Rectal smooth muscle tissue (tissue), 1 donor: ENCODE data around the gene RIPK1.
"Not testable (repeated sequence)": the region's sequence is repeated elsewhere in the genome, so short reads cannot be mapped to it uniquely, and the experiment has no call there.

ENCODE experiments used
- H3K27ac ChIP-seq: one replicate; pipeline ENCODE4 v1.7.0; 2013; ENCODE audit warnings: low read depth, low read length, inconsistent platforms
- H3K27me3 ChIP-seq: one replicate; pipeline ENCODE4 v1.7.0; 2013; ENCODE audit warnings: low read length; ENCODE audit not compliant: control insufficient read depth, insufficient read depth
- H3K36me3 ChIP-seq: one replicate; pipeline ENCODE4 v1.7.0; 2013; ENCODE audit warnings: low read length; ENCODE audit not compliant: control insufficient read depth, insufficient read depth
- H3K4me1 ChIP-seq: one replicate; pipeline ENCODE4 v1.7.0; 2013; ENCODE audit warnings: low read length; ENCODE audit not compliant: control insufficient read depth, insufficient read depth
- H3K4me3 ChIP-seq: one replicate; pipeline ENCODE4 v1.7.0; 2013; ENCODE audit warnings: low read length
- H3K9ac ChIP-seq: one replicate; pipeline ENCODE4 v1.7.0; 2013; ENCODE audit warnings: low read length

RIPK1 gene

DNA sequence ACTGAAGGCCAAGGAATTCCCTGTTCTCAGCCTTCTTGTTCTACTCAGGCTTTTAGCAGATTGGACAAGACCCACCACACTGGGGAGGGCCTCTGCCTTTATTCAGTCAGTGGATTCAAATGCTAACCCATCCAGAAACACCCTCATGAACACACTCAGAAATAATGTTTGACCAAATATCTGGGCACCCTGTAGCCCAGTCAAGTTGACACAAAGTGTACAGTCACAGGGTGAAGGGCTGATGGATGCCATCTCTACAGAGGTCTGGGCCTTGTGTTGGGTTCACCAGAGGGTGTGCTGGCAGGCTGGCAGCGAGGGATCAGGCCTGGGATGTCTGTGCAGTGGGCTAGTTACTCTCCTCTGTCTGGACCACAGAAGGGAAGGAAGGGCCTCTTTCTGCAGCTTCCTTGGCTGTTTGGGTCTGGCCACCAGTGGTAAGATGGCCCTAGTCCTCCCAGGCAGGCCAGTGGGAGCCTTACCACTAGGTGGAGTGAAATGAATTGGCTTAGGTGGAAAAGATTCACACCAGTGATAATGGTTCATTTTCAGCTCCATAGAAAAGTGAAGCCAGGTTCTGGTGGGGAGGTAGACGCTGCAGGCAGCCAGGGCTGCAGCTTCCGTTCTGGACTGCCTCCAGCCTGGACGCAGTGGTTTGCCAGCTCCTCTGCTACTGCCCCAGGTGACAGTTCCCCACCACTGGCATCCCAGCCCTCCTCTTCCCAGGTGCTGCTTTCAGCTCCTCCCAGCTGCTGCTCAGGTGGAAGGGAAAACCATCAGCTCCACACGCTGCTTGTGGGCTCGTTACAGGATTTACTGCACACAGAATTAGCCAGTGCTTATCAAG lies 79.8 kb downstream of the RIPK1 start:
- H3K4me3 ChIP-seq = no peak overlapping the region
- H3K27ac ChIP-seq = no peak overlapping the region
- H3K27me3 ChIP-seq = no peaks in the 10 kb centered on the region
- H3K4me1 ChIP-seq = no peaks in the 10 kb centered on the region
- H3K36me3 ChIP-seq = peaks cover 10% of the 10 kb centered on the region
- no peak overlapping the region for H3K9ac ChIP-seq

DNA sequence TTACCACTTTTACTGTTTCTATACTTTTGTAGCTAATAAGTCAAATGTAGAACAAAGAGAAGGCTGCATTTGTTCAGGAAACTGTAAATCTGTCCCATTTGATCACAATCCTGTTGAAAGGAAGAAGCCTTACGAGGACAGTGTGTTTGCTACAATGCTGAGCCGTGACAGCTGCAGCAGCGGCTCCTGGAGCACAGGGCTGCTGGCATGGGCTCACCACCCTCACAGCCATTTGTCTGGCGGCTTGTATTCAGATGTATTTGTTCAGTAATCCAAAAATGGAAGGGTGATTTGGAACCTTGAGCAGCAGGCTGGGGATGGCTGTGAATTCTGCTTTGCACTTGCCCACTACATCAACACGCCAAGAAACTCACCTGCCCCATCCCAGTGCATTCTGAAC lies 83.4 kb downstream of the RIPK1 start:
- H3K27me3 ChIP-seq = no peaks in the 10 kb centered on the region
- no peaks in the 10 kb centered on the region for H3K4me1 ChIP-seq
- H3K36me3 ChIP-seq = peaks cover 10% of the 10 kb centered on the region
- H3K27ac ChIP-seq = no peak overlapping the region
- no peak overlapping the region for H3K9ac ChIP-seq
- H3K4me3 ChIP-seq = no peak overlapping the region

DNA sequence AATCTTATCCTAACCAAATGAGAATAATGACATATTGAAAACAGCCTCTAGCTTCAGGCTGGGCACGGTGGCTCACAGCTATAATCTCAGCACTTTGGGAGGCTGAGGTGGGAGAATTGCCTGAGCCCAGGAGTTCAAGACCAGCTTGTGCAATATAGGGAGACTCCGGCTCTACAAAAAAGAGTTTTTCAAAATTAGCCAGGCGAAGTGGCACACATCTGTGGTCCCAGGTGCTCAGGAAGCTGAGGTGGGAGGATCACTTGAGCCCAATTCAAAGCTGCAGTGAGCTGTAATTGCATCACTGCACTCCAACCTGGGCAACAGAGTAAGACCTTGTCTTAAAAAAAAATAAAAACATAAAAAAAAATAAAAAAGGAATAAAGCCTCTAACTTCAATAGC lies 84.4 kb downstream of the RIPK1 start:
- Histone ChIP-seq H3K27ac (no peak overlapping the region), H3K36me3 (peaks cover 8% of the 10 kb centered on the region), H3K9ac (no peak overlapping the region)

DNA sequence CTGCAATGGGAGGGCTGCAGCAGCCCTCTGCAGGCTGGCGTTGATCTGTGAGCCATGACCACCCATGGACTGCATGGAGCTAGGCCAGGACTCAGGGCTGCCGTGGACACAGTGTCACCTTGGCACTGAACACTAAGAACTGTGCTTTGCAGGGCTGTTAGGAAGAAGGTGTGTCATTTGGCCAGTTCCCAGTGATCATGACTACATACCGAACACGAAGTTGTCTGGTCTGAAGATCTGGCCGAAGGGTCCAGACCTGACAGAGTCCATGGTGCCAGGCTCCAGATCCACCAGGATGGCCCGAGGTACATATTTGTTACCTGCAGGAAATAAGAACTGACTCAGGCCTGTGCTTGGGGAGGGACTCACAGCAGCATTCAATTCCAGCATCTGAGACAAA lies 87.1 kb downstream of the RIPK1 start:
- H3K27me3 ChIP-seq, H3K27ac ChIP-seq, H3K9ac ChIP-seq, H3K36me3 ChIP-seq, H3K4me1 ChIP-seq, H3K4me3 ChIP-seq: not testable (repeated sequence)

More for the DNA sequence above, 84.4 kb downstream of the RIPK1 start:
- H3K27me3 ChIP-seq = no peaks in the 10 kb centered on the region
- no peak overlapping the region for H3K4me3 ChIP-seq
- no peaks in the 10 kb centered on the region for H3K4me1 ChIP-seq

DNA sequence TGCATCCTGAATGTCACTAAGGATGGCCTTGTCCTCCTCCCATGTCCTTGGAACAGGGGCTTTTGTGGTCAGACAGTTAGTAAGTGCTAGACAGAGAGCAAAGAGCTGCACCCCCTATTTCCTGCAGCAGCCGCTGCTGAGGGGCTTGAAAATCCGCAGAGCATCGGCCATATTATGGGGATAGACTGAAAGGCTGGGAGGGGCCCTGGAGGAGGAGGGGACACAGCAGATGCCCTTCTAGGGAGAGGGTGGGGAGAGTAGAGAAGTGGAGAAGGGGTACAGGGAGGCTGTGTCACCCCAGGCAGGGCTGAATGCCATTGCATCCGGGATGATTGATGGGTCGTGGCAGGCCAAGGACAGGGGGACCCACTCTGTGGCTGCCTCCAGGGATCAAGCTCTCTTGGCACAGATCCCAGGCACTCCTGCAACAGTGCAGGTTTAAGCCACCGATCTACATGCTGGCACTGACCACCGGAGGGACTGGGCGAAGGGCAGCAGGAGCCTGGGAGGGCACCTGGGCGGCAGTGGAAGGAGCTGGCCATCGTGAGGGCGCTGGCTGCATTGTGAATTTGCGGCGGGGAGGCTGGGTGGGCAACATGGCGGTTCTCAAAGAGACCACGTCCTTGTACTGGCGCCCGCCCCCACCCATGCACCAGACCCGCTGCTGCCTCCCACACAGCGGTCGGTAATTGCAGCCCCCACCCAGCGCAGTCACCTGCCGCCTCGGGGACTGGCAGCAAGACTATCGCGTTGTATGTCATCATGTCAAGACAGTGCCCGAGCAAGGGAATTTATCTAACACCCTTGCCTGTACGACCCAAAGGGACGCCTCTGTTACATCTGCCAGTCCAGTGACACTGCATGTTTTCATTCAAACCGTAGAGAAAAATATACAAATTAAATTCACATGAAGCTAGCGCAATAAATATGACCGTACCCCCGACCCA lies 88.2 kb downstream of the RIPK1 start:
- H3K27me3 ChIP-seq, H3K36me3 ChIP-seq, H3K4me1 ChIP-seq: not testable (repeated sequence)
- peak overlapping the region; percentile 3 for H3K9ac ChIP-seq
- H3K4me3 ChIP-seq = peak overlapping the region; percentile 65
- peak overlapping the region; percentile 84 for H3K27ac ChIP-seq

DNA sequence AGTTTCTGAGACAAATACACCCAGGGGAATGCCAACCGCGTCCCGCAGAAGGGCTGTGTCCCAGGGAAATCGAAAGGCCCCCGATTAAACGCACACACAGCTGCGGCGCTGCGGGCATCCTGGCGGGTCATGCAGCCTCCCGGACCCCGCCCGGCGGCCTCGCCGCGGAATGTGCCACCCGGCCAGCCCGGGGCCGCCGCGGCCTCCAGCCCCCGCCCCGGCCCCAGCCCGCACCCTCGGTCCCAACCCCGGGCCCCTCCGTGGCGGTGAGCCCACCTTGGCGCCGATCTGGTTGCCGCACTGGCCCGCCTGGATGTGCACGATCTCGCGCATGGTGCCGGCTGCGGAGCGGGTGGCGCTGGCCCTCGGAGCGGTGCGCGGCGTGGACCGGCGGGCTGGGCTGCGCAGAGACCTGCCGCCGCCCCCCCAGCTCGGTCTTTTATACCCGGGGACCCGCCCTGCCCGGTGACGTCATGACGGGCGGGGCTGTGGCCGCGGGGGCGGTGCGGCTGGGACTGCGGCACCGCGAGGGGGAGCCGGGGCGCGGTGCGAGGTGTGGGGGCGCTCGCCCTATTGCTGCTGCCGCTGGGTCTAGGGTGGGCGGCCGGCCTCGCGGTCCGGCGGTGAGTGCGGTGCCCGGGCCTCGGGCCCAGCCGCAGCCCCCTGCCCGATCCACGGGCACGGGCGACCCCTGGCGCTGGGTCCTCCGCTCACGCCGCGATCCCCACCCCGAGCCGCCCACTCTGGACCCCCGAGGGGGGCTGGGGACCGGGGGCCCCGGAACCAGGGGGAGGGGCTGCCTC lies 89.0 kb downstream of the RIPK1 start, which contains the start of gene TUBB2A:
TSS of gene TUBB2A (minus strand) at position 414 of the 803 bp plus-strand sequence. CDS start at position 333, 81 bp downstream.
- H3K4me3 ChIP-seq = peak within 1 kb of the TSS; percentile 77
- H3K36me3 ChIP-seq = no peaks in the 10 kb centered on the region
- H3K27me3 ChIP-seq = no peaks in the 10 kb centered on the region
- peaks cover 7% of the 10 kb centered on the region for H3K4me1 ChIP-seq
- peak within 1 kb of the TSS; percentile 96 for H3K27ac ChIP-seq
- H3K9ac ChIP-seq = peak within 1 kb of the TSS; percentile 62

DNA sequence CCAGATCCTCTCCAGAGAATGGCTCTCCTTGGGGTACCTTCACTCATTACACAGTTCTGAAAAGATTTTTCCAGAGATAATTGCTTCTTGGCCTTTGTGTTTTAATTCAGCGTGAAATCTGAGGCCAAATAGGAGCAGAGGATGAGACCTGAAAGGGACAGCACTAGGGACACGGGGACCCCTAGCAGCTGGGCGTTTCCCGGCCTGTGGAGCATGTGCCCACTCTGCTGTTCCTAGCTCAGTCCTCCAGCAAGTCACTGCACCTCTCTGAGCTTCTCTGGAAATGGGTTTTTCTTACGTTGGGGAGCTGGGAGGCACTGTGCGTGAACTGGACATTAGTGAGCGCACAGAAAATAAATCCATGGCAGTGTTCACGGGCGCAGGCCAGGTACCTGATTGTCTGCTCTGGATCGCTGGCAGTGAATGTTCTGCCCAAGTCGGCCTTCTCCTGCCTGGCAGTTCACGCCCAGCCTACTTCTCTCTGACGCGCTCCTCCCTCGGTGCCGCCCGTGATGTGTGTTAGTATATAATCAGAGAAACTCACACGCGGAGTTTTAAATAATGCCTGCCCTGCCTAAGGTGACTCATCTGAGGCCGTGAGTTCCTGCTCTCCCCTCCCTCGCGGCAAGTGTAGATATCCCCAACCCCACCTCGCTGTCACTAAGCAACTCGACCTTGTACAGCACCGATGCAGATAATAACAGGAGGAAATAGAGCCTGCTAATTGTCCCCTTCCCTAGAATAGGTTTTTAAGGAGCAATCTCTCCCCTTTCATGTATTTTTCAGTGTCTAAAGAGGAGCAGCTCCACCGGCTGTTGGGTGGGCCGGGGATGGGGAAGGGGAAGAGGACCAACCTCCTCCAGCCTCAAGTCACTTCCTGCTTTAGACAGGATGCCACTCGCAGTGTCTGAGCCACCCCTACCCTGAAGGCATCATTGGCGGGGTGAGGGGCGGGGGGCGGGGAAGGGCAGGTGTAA lies 91.8 kb downstream of the RIPK1 start:
- Histone ChIP-seq H3K27ac (peak overlapping the region; percentile 12), H3K9ac (peak overlapping the region; percentile 27), H3K36me3 (no peaks in the 10 kb centered on the region), H3K4me1 (peaks cover 7% of the 10 kb centered on the region), H3K4me3 (no peak overlapping the region), H3K27me3 (no peaks in the 10 kb centered on the region)

DNA sequence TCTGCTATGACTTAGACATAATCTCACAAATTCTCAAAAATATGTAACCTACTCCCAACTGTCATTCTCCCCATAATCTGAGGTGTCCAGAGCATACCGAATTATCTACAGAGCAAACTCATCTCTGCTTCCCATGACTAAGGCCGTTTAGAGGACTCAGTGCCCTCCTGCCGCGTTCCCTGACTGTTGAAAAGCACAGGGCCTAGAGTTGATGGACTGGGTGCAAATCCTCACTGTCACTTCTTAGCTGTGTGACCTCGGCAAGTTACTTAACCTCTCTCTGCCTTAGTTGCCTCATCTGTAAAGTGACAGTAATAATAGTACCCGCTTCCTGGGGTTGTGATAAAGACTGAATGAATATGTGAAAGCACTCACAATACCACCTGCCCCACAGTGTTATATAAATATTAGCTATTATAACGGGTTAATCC lies 93.8 kb downstream of the RIPK1 start:
- Histone ChIP-seq H3K4me3 (peak overlapping the region; percentile 76), H3K27me3 (no peaks in the 10 kb centered on the region), H3K27ac (peak overlapping the region; percentile 93), H3K9ac (no peak overlapping the region), H3K36me3 (no peaks in the 10 kb centered on the region), H3K4me1 (peaks cover 7% of the 10 kb centered on the region)

DNA sequence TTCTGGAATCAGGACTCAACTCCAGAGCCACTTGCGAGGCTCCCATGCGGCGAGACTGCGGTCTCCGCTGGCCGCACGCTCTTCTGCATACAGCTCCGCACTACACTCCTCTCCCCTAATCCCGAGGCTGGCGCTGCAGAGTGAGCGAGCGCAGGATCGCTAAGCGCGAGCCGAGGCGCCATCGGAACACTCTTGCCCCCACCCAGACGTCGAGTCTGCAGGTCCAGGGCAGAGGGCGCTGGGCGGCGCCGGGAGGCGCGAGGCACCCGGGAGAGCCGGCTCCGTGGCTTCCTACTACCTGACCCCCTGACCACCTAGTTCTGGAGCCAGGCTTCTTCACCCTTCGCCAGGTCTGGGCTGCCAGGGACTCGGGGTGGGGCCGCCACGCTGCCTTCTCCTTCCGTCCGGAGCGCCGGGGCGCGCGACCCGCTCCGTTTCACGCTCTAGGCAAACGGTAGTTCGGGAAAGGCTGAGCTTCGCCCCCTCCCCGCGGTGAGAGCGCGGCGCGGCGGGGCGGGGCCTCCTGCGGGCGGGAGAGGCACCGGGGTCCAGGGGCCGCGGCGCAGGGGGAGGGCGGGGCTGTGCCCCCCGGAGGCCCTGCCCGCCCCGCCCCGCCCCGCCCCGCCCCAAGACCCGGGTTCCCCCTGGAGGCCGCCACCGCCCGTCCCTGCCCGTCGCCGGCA lies 94.4 kb downstream of the RIPK1 start:
- H3K27ac ChIP-seq = peak overlapping the region; percentile 93
- H3K4me1 ChIP-seq = peaks cover 7% of the 10 kb centered on the region
- H3K27me3 ChIP-seq = no peaks in the 10 kb centered on the region
- no peaks in the 10 kb centered on the region for H3K36me3 ChIP-seq
- H3K4me3 ChIP-seq = peak overlapping the region; percentile 76
- H3K9ac ChIP-seq = peak overlapping the region; percentile 83

DNA sequence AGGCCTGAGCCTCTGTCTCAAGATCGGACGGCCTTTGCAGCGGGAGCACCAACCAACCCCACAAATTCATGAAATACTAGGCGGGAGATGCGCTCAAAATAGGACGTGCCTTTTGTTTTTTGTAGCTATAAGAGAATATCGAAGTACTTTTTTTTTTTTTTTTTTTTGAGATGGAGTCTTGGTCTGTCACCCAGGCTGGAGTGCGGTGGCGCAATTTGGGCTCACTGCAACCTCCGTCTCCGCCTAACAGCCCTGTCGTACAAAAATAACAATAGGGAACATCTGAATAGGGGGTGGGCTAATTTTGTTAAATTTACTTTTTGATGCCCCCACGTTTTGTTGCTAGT lies 94.9 kb downstream of the RIPK1 start:
- H3K4me1 ChIP-seq = peaks cover 7% of the 10 kb centered on the region
- H3K27me3 ChIP-seq = no peaks in the 10 kb centered on the region
- no peaks in the 10 kb centered on the region for H3K36me3 ChIP-seq
- H3K9ac ChIP-seq = no peak overlapping the region
- peak overlapping the region; percentile 54 for H3K4me3 ChIP-seq
- H3K27ac ChIP-seq = no peak overlapping the region

DNA sequence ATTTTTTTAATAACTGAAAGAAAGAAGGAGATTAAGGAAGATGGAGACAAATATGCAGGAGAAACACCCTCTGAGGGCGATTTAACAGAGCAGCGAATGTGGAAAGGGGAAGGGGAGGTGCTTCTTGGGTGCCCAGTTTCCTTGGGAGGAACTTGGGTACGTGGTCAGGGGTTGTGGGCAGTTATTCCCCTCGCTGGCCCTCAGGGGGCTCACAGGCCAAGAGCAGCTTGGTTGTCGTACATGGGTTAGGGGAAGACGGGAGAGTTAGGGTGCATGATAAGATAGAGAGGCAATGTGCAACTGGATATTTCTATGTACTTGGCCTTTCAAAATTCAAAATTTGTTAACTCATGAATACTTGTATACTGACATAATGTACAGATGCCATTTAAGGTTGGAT lies 96.1 kb downstream of the RIPK1 start:
- no peak overlapping the region for H3K4me3 ChIP-seq
- no peaks in the 10 kb centered on the region for H3K27me3 ChIP-seq
- no peak overlapping the region for H3K9ac ChIP-seq
- no peaks in the 10 kb centered on the region for H3K36me3 ChIP-seq
- no peak overlapping the region for H3K27ac ChIP-seq
- H3K4me1 ChIP-seq = peaks cover 4% of the 10 kb centered on the region
